NCI-H1694 (cell line): Measurements from ENCODE around the gene BORCS8.
"Not testable (repeated sequence)": the region's sequence is repeated elsewhere in the genome, so short reads cannot be mapped to it uniquely, and the experiment has no call there.

ENCODE experiments used
- DNase-seq: peaks from one replicate; lab custom pipeline; 2025; lab: John Stamatoyannopoulos, UW

BORCS8 gene

GRCh38 chr19:19148504-19148903 lies 43.4 kb downstream of the BORCS8 start:
- DNase-seq = not testable (repeated sequence)

GRCh38 chr19:19147344-19147743 lies 44.6 kb downstream of the BORCS8 start:
- no peak for DNase-seq

GRCh38 chr19:19146865-19147264 lies 45.1 kb downstream of the BORCS8 start:
- DNase-seq = no peak

GRCh38 chr19:19145684-19146608 lies 46.0 kb downstream of the BORCS8 start:
- peak; percentile 67 for DNase-seq

- DNase-seq = no peak
Measured at GRCh38 chr19:19145281-19145680, 46.7 kb downstream of the BORCS8 start.

GRCh38 chr19:19142347-19142746 lies 49.6 kb downstream of the BORCS8 start:
- no peak for DNase-seq

- DNase-seq = no peak
Measured at GRCh38 chr19:19140476-19140875, 51.5 kb downstream of the BORCS8 start.

- no peak for DNase-seq
Measured at GRCh38 chr19:19139876-19140229, 52.1 kb downstream of the BORCS8 start.

- DNase-seq = peak; percentile 96
Measured at GRCh38 chr19:19138109-19138981, 53.6 kb downstream of the BORCS8 start, which contains the start of gene TMEM161A. Gene TMEM161A, minus strand, starts transcription at chr19:19138478. Its CDS starts 50 bp downstream, at chr19:19138428.

GRCh38 chr19:19137556-19138108 lies 54.3 kb downstream of the BORCS8 start:
- DNase-seq = no peak

GRCh38 chr19:19135713-19136112 lies 56.2 kb downstream of the BORCS8 start:
- DNase-seq = not testable (repeated sequence)

GRCh38 chr19:19134687-19135158 lies 57.2 kb downstream of the BORCS8 start:
- DNase-seq = no peak

GRCh38 chr19:19133985-19134384 lies 58.0 kb downstream of the BORCS8 start:
- DNase-seq = no peak

GRCh38 chr19:19132912-19133311 lies 59.0 kb downstream of the BORCS8 start:
- no peak for DNase-seq

- no peak for DNase-seq
Measured at GRCh38 chr19:19131989-19132388, 60.0 kb downstream of the BORCS8 start.
